C4-2B (cell line): ENCODE results near the gene DENND1A.

Experiments used
- H3K27ac ChIP-seq: fragments of 450-650 bp; 2 replicates; pipeline ENCODE4 v1.5.1; 2017
- CTCF ChIP-seq: fragments of 450-650 bp; conservative IDR thresholded peaks from 2 replicates; pipeline ENCODE4 v1.5.1; 2017; ENCODE audit warnings: mild to moderate bottlenecking
- ZFX ChIP-seq: fragments of 450-650 bp; IDR thresholded peaks from 2 replicates; pipeline ENCODE4 v1.6.1; 2017

The DENND1A gene

DNA sequence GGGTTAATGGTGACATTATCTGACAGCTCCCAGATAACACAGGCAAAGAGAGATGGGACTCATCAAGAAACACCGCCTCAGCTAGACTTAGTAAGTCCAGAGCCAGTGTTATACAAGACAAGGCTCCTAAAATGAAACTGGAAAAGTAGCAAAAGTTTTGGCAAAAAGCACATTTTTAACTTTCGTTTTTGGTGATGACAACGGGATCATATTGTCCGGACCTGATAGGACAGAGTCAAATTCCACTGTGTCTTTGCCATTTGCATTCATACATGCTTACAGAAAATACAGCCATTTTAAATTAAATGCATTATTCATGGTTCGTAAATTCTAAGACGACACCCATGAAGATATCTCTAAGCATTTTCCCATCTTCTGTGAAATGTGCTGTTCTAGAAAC is 421.9 kb downstream of the DENND1A start:
- TF ChIP-seq ZFX = no peak
- TF ChIP-seq CTCF = no peak
- H3K27ac ChIP-seq = no peak overlapping the region

DNA sequence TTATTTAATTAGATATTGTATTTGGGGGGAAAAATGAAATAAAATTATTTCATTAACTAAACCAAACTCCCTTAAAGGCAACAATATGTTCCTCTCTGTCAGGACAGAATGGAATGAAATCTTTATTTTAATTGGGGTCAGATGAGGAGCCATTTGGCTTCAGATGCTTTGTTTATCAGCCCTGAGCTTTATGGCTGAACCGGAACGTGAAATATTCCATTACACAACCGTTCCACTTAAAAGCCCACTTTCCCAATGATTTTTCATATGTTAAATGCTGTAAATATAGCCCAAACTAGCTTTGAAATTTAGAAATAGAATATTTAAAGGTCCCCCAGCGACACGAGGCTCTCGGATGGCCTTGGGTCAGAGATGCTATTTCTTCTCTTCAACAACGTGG is 424.4 kb downstream of the DENND1A start:
- H3K27ac ChIP-seq = no peak overlapping the region
- TF ChIP-seq ZFX (no peak), CTCF (no peak)

GRCh38 chr9:123500336-123500735 is 429.6 kb downstream of the DENND1A start:
- TF ChIP-seq ZFX (no peak), CTCF (no peak)

DNA sequence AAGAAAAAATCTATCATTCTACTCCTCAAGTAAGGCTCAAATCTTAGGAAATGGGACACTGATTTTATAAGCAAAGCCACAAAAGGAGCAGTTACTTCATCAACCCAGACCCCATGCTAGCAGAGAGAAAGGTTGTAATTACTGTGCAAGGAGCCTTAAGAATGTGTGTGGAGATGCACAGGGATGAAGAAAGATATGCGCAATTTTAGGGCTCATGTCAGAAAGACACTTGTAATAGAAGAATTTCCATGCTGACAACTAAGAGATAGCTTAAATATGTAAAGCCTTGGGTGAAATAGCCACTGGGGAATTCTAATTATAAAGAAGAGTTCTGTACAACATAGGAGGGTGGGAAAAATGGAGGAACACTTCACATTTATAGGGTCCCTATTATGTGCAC is 432.1 kb downstream of the DENND1A start:
- no peak for TF ChIP-seq CTCF
- no peak for TF ChIP-seq ZFX
- no peak overlapping the region for H3K27ac ChIP-seq

More at GRCh38 chr9:123500336-123500735, 429.6 kb downstream of the DENND1A start:
- no peak overlapping the region for H3K27ac ChIP-seq

DNA sequence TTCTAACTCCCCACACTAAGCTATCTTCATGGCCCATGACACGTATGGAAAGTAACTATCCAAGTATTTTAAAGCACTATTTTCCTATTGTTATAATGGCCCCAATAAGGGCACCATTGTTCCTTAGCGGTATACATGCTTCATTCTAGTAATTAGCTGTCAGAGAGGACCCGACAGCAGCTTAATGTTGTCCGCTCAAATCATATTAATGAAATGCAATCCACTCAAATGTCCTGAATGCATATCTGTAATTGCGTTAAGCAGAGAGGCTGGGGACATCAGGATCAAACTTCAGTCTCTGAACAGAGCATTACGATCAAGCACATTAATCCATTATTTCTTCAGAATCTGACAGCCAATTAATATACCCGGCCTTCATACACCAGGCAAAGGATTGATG is 434.2 kb downstream of the DENND1A start:
- no peak for TF ChIP-seq CTCF
- TF ChIP-seq ZFX = no peak
- H3K27ac ChIP-seq = no peak overlapping the region

DNA sequence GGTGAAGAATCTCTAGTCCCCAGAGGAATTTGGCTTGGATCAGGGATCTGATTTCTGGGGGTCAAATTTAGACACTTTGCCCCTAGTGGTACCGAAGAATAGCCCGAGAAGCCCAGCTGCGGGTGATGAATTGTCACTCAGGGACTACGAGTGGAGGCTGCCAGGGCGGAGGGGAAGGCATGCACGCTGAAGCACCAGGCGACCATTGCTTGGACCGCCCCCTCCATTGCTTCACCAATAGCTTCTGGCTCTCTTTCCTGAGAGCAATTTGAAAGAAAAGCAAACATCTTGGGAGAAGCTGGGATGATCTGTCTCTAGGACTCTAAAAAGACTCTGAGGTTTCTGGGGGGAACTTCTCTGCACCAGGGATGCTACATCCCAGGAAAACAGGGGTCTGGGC is 436.3 kb downstream of the DENND1A start:
- H3K27ac ChIP-seq = no peak overlapping the region
- TF ChIP-seq CTCF = no peak
- TF ChIP-seq ZFX = no peak

GRCh38 chr9:123490688-123491087 is 439.2 kb downstream of the DENND1A start:
- no peak overlapping the region for H3K27ac ChIP-seq
- no peak for TF ChIP-seq ZFX
- TF ChIP-seq CTCF = no peak
